ENCODE results near the gene SLC6A20. TPM values are rescaled to one million over a fixed set of nuclear protein-coding genes. Genes with fewer than 3 reads are reported as not detected.

Gene SLC6A20
- total RNA-seq, 1 donor from 2014 or later = 2.9 TPM

GRCh38 chr3:45719655-45720487 lies 76.5 kb downstream of the SLC6A20 start:
- DNase-seq (ENCODE audit: extremely low spot score in 2 of 2) = no peak
- Histone ChIP-seq H3K4me3 (no peak overlapping the region), H3K4me1 (no peaks in the 10 kb centered on the region), H3K27ac (no peak overlapping the region), H3K36me3 (peaks cover 0 to 25% of the 10 kb centered on the region in 2 donors), H3K27me3 (no peaks in the 10 kb centered on the region), H3K9me3 (no peaks in the 10 kb centered on the region)
- TF ChIP-seq CTCF (IDR thresholded peaks at IDR 0.05) = no peak
- no peak for TF ChIP-seq POLR2AphosphoS5 (IDR thresholded peaks at IDR 0.05; ENCODE audit: insufficient read depth in 1 of 2, low read depth in 1 of 2)
- intact Hi-C loops (cut with DNase I) = no loop called here

GRCh38 chr3:45716790-45717336 lies 79.5 kb downstream of the SLC6A20 start:
- Histone ChIP-seq H3K36me3 (peaks cover 0 to 13% of the 10 kb centered on the region in 2 donors), H3K9me3 (no peaks in the 10 kb centered on the region), H3K4me3 (no peak overlapping the region), H3K27me3 (no peaks in the 10 kb centered on the region), H3K4me1 (no peaks in the 10 kb centered on the region), H3K27ac (no peak overlapping the region)
- no peak for TF ChIP-seq POLR2A (IDR thresholded peaks at IDR 0.05)
- no peak for TF ChIP-seq CTCF (IDR thresholded peaks at IDR 0.05)
- no peak for TF ChIP-seq POLR2AphosphoS5 (IDR thresholded peaks at IDR 0.05; ENCODE audit: insufficient read depth in 1 of 2, low read depth in 1 of 2)
- DNase-seq (ENCODE audit: extremely low spot score in 2 of 2) = no peak
- intact Hi-C loops (cut with DNase I) = no loop called here

GRCh38 chr3:45715945-45716344 lies 80.4 kb downstream of the SLC6A20 start:
- intact Hi-C loops (cut with DNase I) = no loop called here
- Histone ChIP-seq H3K4me1 (no peaks in the 10 kb centered on the region), H3K4me3 (no peak overlapping the region), H3K27me3 (no peaks in the 10 kb centered on the region), H3K36me3 (peaks cover 0 to 14% of the 10 kb centered on the region in 2 donors), H3K27ac (no peak overlapping the region), H3K9me3 (no peaks in the 10 kb centered on the region)
- no peak for DNase-seq (ENCODE audit: extremely low spot score in 2 of 2)
- TF ChIP-seq CTCF (IDR thresholded peaks at IDR 0.05) (no peak), POLR2A (IDR thresholded peaks at IDR 0.05) (no peak), POLR2AphosphoS5 (IDR thresholded peaks at IDR 0.05; ENCODE audit: insufficient read depth in 1 of 2, low read depth in 1 of 2) (no peak)

GRCh38 chr3:45712434-45713110 lies 83.8 kb downstream of the SLC6A20 start:
- Histone ChIP-seq H3K36me3 (peaks cover 0 to 14% of the 10 kb centered on the region in 2 donors), H3K4me3 (no peak overlapping the region), H3K4me1 (no peaks in the 10 kb centered on the region), H3K9me3 (no peaks in the 10 kb centered on the region), H3K27me3 (no peaks in the 10 kb centered on the region), H3K27ac (no peak overlapping the region)
- TF ChIP-seq POLR2A (IDR thresholded peaks at IDR 0.05) (no peak), POLR2AphosphoS5 (IDR thresholded peaks at IDR 0.05; ENCODE audit: insufficient read depth in 1 of 2, low read depth in 1 of 2) (no peak), CTCF (IDR thresholded peaks at IDR 0.05) (no peak)
- no peak for DNase-seq (ENCODE audit: extremely low spot score in 2 of 2)
- intact Hi-C loops (cut with DNase I) = no loop called here
